Motor neuron (in vitro differentiated cells): ENCODE data around the gene CDHR3. TPM values are rescaled to one million over a fixed set of nuclear protein-coding genes. Genes with fewer than 3 reads are reported as not detected.
A peak's percentile ranks its signal among the peaks of the same experiment; 100 is the strongest.

Experiments used
- ATAC-seq, 8 experiments: fragments of 200-7000 bp; cut with Tn5 transposase; replicated peaks in 6 of 8; 2 replicates each; pipeline ENCODE4 v1.8.0; 2021; ENCODE audit warnings: mild to moderate bottlenecking in 8 of 8, moderate library complexity in 8 of 8
- H3K27ac ChIP-seq, 2 donors: fragments of 250-450 bp; sonication (Bioruptor Pico); 2 replicates each; pipeline ENCODE4 v1.9.0; 2021; ENCODE audit warnings: antibody characterized with exemption in 2 of 2, mild to moderate bottlenecking in 2 of 2, moderate library complexity in 1 of 2
- H3K4me1 ChIP-seq, 2 donors: fragments of 250-450 bp; sonication (Bioruptor Pico); replicated peaks in 1 of 2; 2 replicates each; pipeline ENCODE4 v1.6.1; 2021; ENCODE audit warnings: antibody characterized with exemption in 2 of 2, mild to moderate bottlenecking in 2 of 2, moderate library complexity in 1 of 2
- H3K4me3 ChIP-seq, 5 donors: fragments of 250-450 bp; sonication (Bioruptor Pico); 2 replicates each; pipeline ENCODE4 v1.9.0; 2021; ENCODE audit warnings: antibody characterized with exemption in 5 of 5, mild to moderate bottlenecking in 5 of 5, moderate library complexity in 4 of 5
- WGBS, 10 experiments: fragments of 450-650 bp; shearing (Covaris generic); methylation state at CpG; one replicate each; pipeline ENCODE4 v1.0.0; 2022; 5-methylcytosine and 5-hydroxymethylcytosine counted together
- in situ Hi-C, 9 experiments: fragments of 400-800 bp; cut with MboI; loops; one replicate each; pipeline ENCODE4 v1.15.0; 2021; ENCODE audit warnings: low sequenced_read_pairs in 9 of 9, low pct_unique_long_range_greater_than_20kb in 2 of 9; ENCODE audit not compliant: unreplicated experiment in 9 of 9
- total RNA-seq, 8 experiments: library from RNA; unstranded; fragments of 300-600 nt; gene quantifications; 2 replicates each; pipeline versions ENCODE4 v1.2.3 to v1.2.4, GENCODE V29; 2022

CDHR3 gene
- total RNA-seq, 8 experiments from 2014 or later = 0.56 to 31.6 (median 5.8) TPM

GRCh38 chr7:106038289-106038688 is 75.2 kb downstream of the CDHR3 start:
- in situ Hi-C loops = loop anchor here in 8 of 9 experiments (25.0 kb wide), 3 partner anchors 276 to 401 kb away; no protein-coding TSS in a partner anchor

GRCh38 chr7:106038916-106039315 is 75.9 kb downstream of the CDHR3 start:
- WGBS, 10 experiments = 73 to 91% (median 82%) methylated on average over 2 to 10 of the region's 12 CpGs; no CpG with 5 or more reads in 3 of the 10 experiments
- no peak overlapping the region for H3K27ac ChIP-seq
- ATAC-seq = no peak
- in situ Hi-C loops = loop anchor here in 8 of 9 experiments (25.0 kb wide), 3 partner anchors 277 to 402 kb away; no protein-coding TSS in a partner anchor
- H3K4me1 ChIP-seq = peaks cover 18 to 28% of the 10 kb centered on the region in 2 donors
- H3K4me3 ChIP-seq = no peak overlapping the region

More at GRCh38 chr7:106038289-106038688, 75.2 kb downstream of the CDHR3 start:
- Histone ChIP-seq H3K27ac (no peak overlapping the region), H3K4me3 (no peak overlapping the region), H3K4me1 (peaks cover 16 to 22% of the 10 kb centered on the region in 2 donors)
- no peak for ATAC-seq
- 80 to 100% methylated on average over 1 of the region's 5 CpGs; no CpG with 5 or more reads in 8 of the 10 experiments for WGBS, 10 experiments

- ATAC-seq = peak in 7 of 8 experiments; percentile 6 to 74 (median 64)
- no peak overlapping the region for H3K4me3 ChIP-seq
- in situ Hi-C loops = loop anchor here in 8 of 9 experiments (25.0 kb wide), 3 partner anchors 277 to 402 kb away; no protein-coding TSS in a partner anchor
- no peak overlapping the region for H3K27ac ChIP-seq
- peaks cover 18 to 31% of the 10 kb centered on the region in 2 donors for H3K4me1 ChIP-seq
- WGBS, 10 experiments = 10 to 95% (median 77%) methylated on average over 4 to 10 of the region's 13 CpGs
These were observed 76.5 kb downstream of the CDHR3 start for GRCh38 chr7:106039486-106040060.

GRCh38 chr7:106041140-106041717 is 78.2 kb downstream of the CDHR3 start:
- ATAC-seq = peak in 5 of 8 experiments; percentile 6 to 53 (median 23)
- peaks cover 12 to 28% of the 10 kb centered on the region in 2 donors for H3K4me1 ChIP-seq
- H3K4me3 ChIP-seq = no peak overlapping the region
- in situ Hi-C loops = loop anchor here in 8 of 9 experiments (25.0 kb wide), 3 partner anchors 279 to 404 kb away; no protein-coding TSS in a partner anchor
- no peak overlapping the region for H3K27ac ChIP-seq
- WGBS, 10 experiments = 0 to 100% (median 73%) methylated on average over 1 to 4 of the region's 6 CpGs; no CpG with 5 or more reads in 6 of the 10 experiments

- in situ Hi-C loops = loop anchor here in 8 of 9 experiments (25.0 kb wide), 3 partner anchors 280 to 405 kb away; no protein-coding TSS in a partner anchor
- 87 to 100% (median 97%) methylated on average over 1 to 4 of the region's 4 CpGs; no CpG with 5 or more reads in 2 of the 10 experiments for WGBS, 10 experiments
- peak in 1 of 8 experiments; percentile 15 for ATAC-seq
- H3K4me1 ChIP-seq = peaks cover 12 to 28% of the 10 kb centered on the region in 2 donors
- H3K4me3 ChIP-seq = no peak overlapping the region
- H3K27ac ChIP-seq = peak overlapping the region; percentile 20 to 26
These were observed 79.1 kb downstream of the CDHR3 start for GRCh38 chr7:106042196-106042611.

- Histone ChIP-seq H3K4me3 (no peak overlapping the region), H3K27ac (no peak overlapping the region), H3K4me1 (peaks cover 8 to 19% of the 10 kb centered on the region in 2 donors)
- ATAC-seq = peak in 2 of 8 experiments; percentile 10 to 32
- in situ Hi-C loops = loop anchor here in 8 of 9 experiments (25.0 kb wide), 3 partner anchors 283 to 408 kb away; no protein-coding TSS in a partner anchor
- 20 to 100% (median 71%) methylated on average over 1 to 2 of the region's 2 CpGs; no CpG with 5 or more reads in 5 of the 10 experiments for WGBS, 10 experiments
These were observed 82.1 kb downstream of the CDHR3 start for GRCh38 chr7:106045139-106045538.

- peaks cover 8 to 24% of the 10 kb centered on the region in 2 donors for H3K4me1 ChIP-seq
- H3K4me3 ChIP-seq = no peak overlapping the region
- H3K27ac ChIP-seq = no peak overlapping the region
- 40 to 100% (median 82%) methylated on average over 1 of the region's 1 CpG; no CpG with 5 or more reads in 2 of the 10 experiments for WGBS, 10 experiments
- ATAC-seq = no peak
- in situ Hi-C loops = loop anchor here in 8 of 9 experiments (25.0 kb wide), 3 partner anchors 283 to 408 kb away; no protein-coding TSS in a partner anchor
These were observed 82.5 kb downstream of the CDHR3 start for GRCh38 chr7:106045586-106045985.

- peak in 1 of 8 experiments; percentile 16 for ATAC-seq
- no peak overlapping the region for H3K4me3 ChIP-seq
- H3K4me1 ChIP-seq = peaks cover 7 to 20% of the 10 kb centered on the region in 2 donors
- in situ Hi-C loops = loop anchor here in 8 of 9 experiments (25.0 kb wide), 3 partner anchors 285 to 410 kb away; no protein-coding TSS in a partner anchor
- no peak overlapping the region for H3K27ac ChIP-seq
- 80 to 100% (median 100%) methylated on average over 1 to 5 of the region's 5 CpGs; no CpG with 5 or more reads in 5 of the 10 experiments for WGBS, 10 experiments
These were observed 84.1 kb downstream of the CDHR3 start for GRCh38 chr7:106047184-106047583.

GRCh38 chr7:106047818-106048705 is 85.0 kb downstream of the CDHR3 start:
- H3K4me1 ChIP-seq = peaks cover 4 to 15% of the 10 kb centered on the region in 2 donors
- 72 to 100% (median 90%) methylated on average over 1 to 8 of the region's 10 CpGs for WGBS, 10 experiments
- H3K27ac ChIP-seq = no peak overlapping the region
- in situ Hi-C loops = loop anchor here in 8 of 9 experiments (25.0 kb wide), 3 partner anchors 286 to 411 kb away; no protein-coding TSS in a partner anchor
- H3K4me3 ChIP-seq = no peak overlapping the region
- ATAC-seq = no peak

GRCh38 chr7:106048706-106049020 is 85.6 kb downstream of the CDHR3 start:
- in situ Hi-C loops = loop anchor here in 8 of 9 experiments (25.0 kb wide), 3 partner anchors 286 to 411 kb away; no protein-coding TSS in a partner anchor
- WGBS, 10 experiments = 60 to 100% (median 90%) methylated on average over 1 to 2 of the region's 2 CpGs; no CpG with 5 or more reads in 5 of the 10 experiments
- H3K27ac ChIP-seq = no peak overlapping the region
- H3K4me1 ChIP-seq = peaks cover 5 to 12% of the 10 kb centered on the region in 2 donors
- ATAC-seq = peak in 2 of 8 experiments; percentile 16 to 29
- H3K4me3 ChIP-seq = no peak overlapping the region

GRCh38 chr7:106049139-106049752 is 86.2 kb downstream of the CDHR3 start:
- WGBS, 10 experiments = 57 to 100% (median 92%) methylated on average over 1 to 5 of the region's 9 CpGs; no CpG with 5 or more reads in 2 of the 10 experiments
- Histone ChIP-seq H3K27ac (no peak overlapping the region), H3K4me3 (no peak overlapping the region), H3K4me1 (peaks cover 3 to 6% of the 10 kb centered on the region in 2 donors)
- in situ Hi-C loops = loop anchor here in 8 of 9 experiments (25.0 kb wide), 3 partner anchors 287 to 412 kb away; no protein-coding TSS in a partner anchor
- no peak for ATAC-seq
